H1 (cell line): ENCODE data around the gene PAQR4. TPM values are rescaled to one million over a fixed set of nuclear protein-coding genes. Genes with fewer than 3 reads are reported as not detected.

Experiments used
- ASH2L ChIP-seq: fragments of 200-600, 300-600 bp; sonication (generic); IDR thresholded peaks from one replicate; pipeline ENCODE4 v1.7.1; 2017; ENCODE audit warnings: low read length
- CTBP2 ChIP-seq: IDR thresholded peaks from 2 replicates; pipeline ENCODE4 v1.7.0; 2011; ENCODE audit warnings: borderline replicate concordance, mild to moderate bottlenecking, moderate library complexity, mixed read lengths, low read length; ENCODE audit not compliant: insufficient read depth, insufficient read length
- HDAC2 ChIP-seq, 2 experiments: fragments of 300-600 bp in 1 of 2; sonication (generic) in 1 of 2; IDR thresholded peaks; 2 replicates each; pipeline ENCODE4 v1.6.1; 2011 to 2012; ENCODE audit warnings: low read depth in 2 of 2, low read length in 2 of 2, mild to moderate bottlenecking in 2 of 2, moderate library complexity in 2 of 2, borderline replicate concordance in 1 of 2, inconsistent platforms in 1 of 2
- KDM4A ChIP-seq: IDR thresholded peaks from one replicate; pipeline ENCODE4 v1.7.1; 2012; ENCODE audit warnings: low read depth, mild to moderate bottlenecking, moderate library complexity, low read length, inconsistent platforms; ENCODE audit not compliant: severe bottlenecking
- NANOG ChIP-seq: IDR thresholded peaks from 2 replicates; pipeline ENCODE4 v1.6.1; 2011; ENCODE audit warnings: low read length, low read depth, mild to moderate bottlenecking, inconsistent platforms; ENCODE audit not compliant: insufficient read depth, poor library complexity, severe bottlenecking
- RAD21 ChIP-seq, 2 experiments: IDR thresholded peaks in 1 of 2; conservative IDR thresholded peaks in 1 of 2; 2 replicates each; pipeline ENCODE4 v1.6.1; 2011; ENCODE audit warnings: low read depth in 2 of 2, low read length in 2 of 2, improper control_type of control experiment in 1 of 2, inconsistent platforms in 1 of 2, mild to moderate bottlenecking in 1 of 2, moderate library complexity in 1 of 2
- SP4 ChIP-seq: IDR thresholded peaks from 2 replicates; pipeline ENCODE4 v1.6.1; 2012; ENCODE audit warnings: low read length, inconsistent platforms
- TAF7 ChIP-seq: optimal IDR thresholded peaks from 2 replicates; pipeline ENCODE3; 2011; ENCODE audit warnings: low read depth, mild to moderate bottlenecking, inconsistent platforms, low read length, moderate library complexity, borderline replicate concordance
- polyA plus RNA-seq, 7 experiments: library from polyadenylated mRNA; depleted of rRNA in 3 of 7; stranded (reverse) in 5 of 7; unstranded in 2 of 7; fragments of >200 nt in 5 of 7; fragments of 200-250 nt in 2 of 7; gene quantifications; 1 replicate in 5 of 7; 2 replicates in 1 of 7; 4 replicates in 1 of 7; pipeline versions ENCODE4 v1.2.1 to v1.2.3, GENCODE V29; 2011 to 2013; ENCODE audit warnings: missing spikeins in 2 of 7, mixed read lengths in 2 of 7
- total RNA-seq: library from RNA; stranded (reverse); fragmentation: NEBNext Ultra II Directional; extraction: Animal tissue kit (Norgen Biotek cat#: 25700); gene quantifications from 2 replicates; pipeline ENCODE4 v1.2.1, GENCODE V29; 2021
- TF ChIP-seq, protein P1 (sequence below): IDR thresholded peaks from 2 replicates; pipeline ENCODE4 v1.6.1; 2012; ENCODE audit warnings: low read length, inconsistent platforms

Gene PAQR4
- total and polyA plus RNA-seq, 2 of the 8 experiments (the other 6 are each of a cell fraction or from before 2014, with no cell fraction given): 28.2 to 34.6 TPM

DNA sequence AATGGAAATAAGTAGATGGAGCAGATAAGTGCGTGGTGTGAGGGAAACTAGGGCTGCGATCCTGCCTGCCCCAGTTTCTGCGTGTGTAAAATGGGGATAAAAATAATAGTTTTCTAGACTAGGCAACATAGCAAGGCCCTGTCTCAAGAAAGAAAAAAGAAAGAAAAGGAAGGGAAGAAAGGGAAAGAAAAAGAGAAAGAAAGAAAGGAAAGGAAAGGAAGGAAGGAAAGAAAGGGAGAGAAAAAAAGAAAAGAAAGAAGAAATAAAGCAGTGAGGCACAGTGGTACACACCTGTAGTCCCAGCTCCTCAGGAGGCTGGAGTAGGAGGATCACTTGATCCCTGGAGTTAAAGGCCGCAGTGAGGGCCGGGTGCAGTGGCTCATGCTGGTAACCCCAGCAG is 13.3 kb downstream of the PAQR4 start (continued):
- TF ChIP-seq HDAC2 (IDR thresholded peaks at IDR 0.05; ENCODE audit: borderline replicate concordance in 1 of 2, low read depth in 2 of 2, low read length in 2 of 2): no peak
- no peak for TF ChIP-seq KDM4A
- TF ChIP-seq RAD21 (IDR thresholded peaks at IDR 0.05 in 1 of 2, conservative IDR thresholded peaks at IDR 0.05 in 1 of 2; ENCODE audit: low read depth in 2 of 2, low read length in 2 of 2): no peak
- TF ChIP-seq TAF7: no peak
- TF ChIP-seq CTBP2: no peak
- TF ChIP-seq SP4: no peak
- TF ChIP-seq, protein P1, sequence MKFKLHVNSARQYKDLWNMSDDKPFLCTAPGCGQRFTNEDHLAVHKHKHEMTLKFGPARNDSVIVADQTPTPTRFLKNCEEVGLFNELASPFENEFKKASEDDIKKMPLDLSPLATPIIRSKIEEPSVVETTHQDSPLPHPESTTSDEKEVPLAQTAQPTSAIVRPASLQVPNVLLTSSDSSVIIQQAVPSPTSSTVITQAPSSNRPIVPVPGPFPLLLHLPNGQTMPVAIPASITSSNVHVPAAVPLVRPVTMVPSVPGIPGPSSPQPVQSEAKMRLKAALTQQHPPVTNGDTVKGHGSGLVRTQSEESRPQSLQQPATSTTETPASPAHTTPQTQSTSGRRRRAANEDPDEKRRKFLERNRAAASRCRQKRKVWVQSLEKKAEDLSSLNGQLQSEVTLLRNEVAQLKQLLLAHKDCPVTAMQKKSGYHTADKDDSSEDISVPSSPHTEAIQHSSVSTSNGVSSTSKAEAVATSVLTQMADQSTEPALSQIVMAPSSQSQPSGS: no peak
- TF ChIP-seq NANOG: no peak
- TF ChIP-seq ASH2L: no peak
